Measurements from ENCODE around the gene RESP18. TPM values are rescaled to one million over a fixed set of nuclear protein-coding genes. Genes with fewer than 3 reads are reported as not detected.

RESP18 gene
- total RNA-seq, result not detected in 2 replicates

GRCh38 chr2:219332542-219332941 lies at the start of gene RESP18:
Gene RESP18, minus strand, starts transcription at chr2:219332744.

DNA sequence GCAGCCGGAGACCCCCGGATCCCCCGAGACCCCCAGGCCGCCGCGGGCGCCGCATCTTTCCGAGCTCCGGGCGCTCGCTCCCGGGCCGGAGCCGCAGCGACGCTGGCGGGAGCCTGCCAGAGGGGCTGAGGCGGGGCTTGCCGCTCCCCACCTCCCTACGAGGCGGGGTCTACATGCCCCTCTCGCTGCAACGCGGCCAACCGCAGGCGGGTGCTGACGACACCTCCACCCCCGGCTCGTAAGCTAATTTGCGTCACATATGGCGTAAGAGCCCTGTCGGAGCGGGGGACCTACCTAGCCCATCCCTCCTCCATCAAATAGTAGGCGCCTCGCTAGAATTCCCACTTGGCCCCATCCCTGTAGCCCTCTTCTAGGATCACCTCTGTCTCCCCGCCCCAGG lies 23.3 kb downstream of the RESP18 start, which contains the start of gene PTPRN:
Gene PTPRN (minus strand): TSS at position 124 of the 400 bp plus-strand sequence. CDS start 69 bp downstream, at position 55.

GRCh38 chr2:219279151-219279915 lies 53.2 kb downstream of the RESP18 start, which contains the start of gene DNAJB2:
Gene DNAJB2, plus strand, starts transcription at chr2:219279366. Its CDS starts 468 bp downstream, at chr2:219279834.

Other genes starting within 250 kb of the RESP18 start
- gene NHEJ1, start 171.9 kb downstream of the RESP18 start, total RNA-seq, result 19.7 and 23.9 TPM in 2 replicates
- gene SLC23A3, start 162.7 kb downstream of the RESP18 start, total RNA-seq, result 1.00 and 2.5 TPM in 2 replicates
- 26.9 and 31.2 TPM in 2 replicates for gene CNPPD1, start 155.8 kb downstream of the RESP18 start, total RNA-seq
- 75.1 and 77.5 TPM in 2 replicates for gene RETREG2, start 154.5 kb downstream of the RESP18 start, total RNA-seq
- 25.5 and 30.0 TPM in 2 replicates for gene ZFAND2B, start 126.0 kb downstream of the RESP18 start, total RNA-seq
- gene ABCB6, start 113.8 kb downstream of the RESP18 start, total RNA-seq, result 28.1 and 38.4 TPM in 2 replicates
- gene ATG9A, start 103.1 kb downstream of the RESP18 start, total RNA-seq, result 27.0 and 40.4 TPM in 2 replicates
- gene ANKZF1, start 102.9 kb downstream of the RESP18 start, total RNA-seq, result 23.4 and 27.0 TPM in 2 replicates
- 17.5 and 19.1 TPM in 2 replicates for gene GLB1L, start 87.3 kb downstream of the RESP18 start, total RNA-seq
- 42.4 and 48.9 TPM in 2 replicates for gene STK16, start 87.3 kb downstream of the RESP18 start, total RNA-seq
- 0.11 TPM in 1 of 2 replicates, not detected in the other for gene TUBA4B, start 79.5 kb downstream of the RESP18 start, total RNA-seq
- gene TUBA4A, start 78.8 kb downstream of the RESP18 start, total RNA-seq, result 6.9 and 11.5 TPM in 2 replicates
- 47.1 and 51.1 TPM in 2 replicates for gene DNAJB2, start 53.4 kb downstream of the RESP18 start, total RNA-seq
- 9.0 and 58.1 TPM in 2 replicates for gene PTPRN, start 23.3 kb downstream of the RESP18 start, total RNA-seq
- 80.4 and 85.0 TPM in 2 replicates for gene DNPEP, start 55.2 kb upstream of the RESP18 start, total RNA-seq
- 284 and 858 TPM in 2 replicates for gene DES, start 85.6 kb upstream of the RESP18 start, total RNA-seq
- gene SPEG, start 102.1 kb upstream of the RESP18 start, total RNA-seq, result 38.8 and 60.6 TPM in 2 replicates
- gene GMPPA, start 166.1 kb upstream of the RESP18 start, total RNA-seq, result 67.4 and 70.6 TPM in 2 replicates
- gene ASIC4, start 181.7 kb upstream of the RESP18 start, total RNA-seq, result 0.25 and 0.55 TPM in 2 replicates
- 187 and 327 TPM in 2 replicates for gene CHPF, start 211.1 kb upstream of the RESP18 start, total RNA-seq
- gene TMEM198, start 211.3 kb upstream of the RESP18 start, total RNA-seq, result 0.77 and 1.9 TPM in 2 replicates
- 47.6 and 70.9 TPM in 2 replicates for gene OBSL1, start 238.8 kb upstream of the RESP18 start, total RNA-seq
- gene INHA, start 239.6 kb upstream of the RESP18 start, total RNA-seq, result 0.11 and 0.50 TPM in 2 replicates